Spleen (tissue), 11 donors: Measurements from ENCODE around the gene ZNF26. TPM values are rescaled to one million over a fixed set of nuclear protein-coding genes. Genes with fewer than 3 reads are reported as not detected.
A peak's percentile ranks its signal among the peaks of the same experiment; 100 is the strongest.

Experiments used
- DNase-seq: peaks from one replicate; pipeline ENCODE4 v3.0.0-alpha.2; 2020
- H3K27ac ChIP-seq, 8 donors: fragments of 200-600 bp; sonication (generic) in 7 of 8; 1 replicate in 4 of 8; 2 replicates in 4 of 8; pipeline versions ENCODE4 v1.5.0 to v1.8.0; 2016 to 2021; ENCODE audit warnings: inconsistent platforms in 4 of 8, mild to moderate bottlenecking in 4 of 8, moderate library complexity in 1 of 8
- H3K27me3 ChIP-seq, 7 donors: fragments of 200-600 bp; sonication (generic) in 6 of 7; replicated peaks in 1 of 7; 1 replicate in 4 of 7; 2 replicates in 3 of 7; pipeline versions ENCODE4 v1.5.0 to v1.8.0; 2016 to 2021; ENCODE audit warnings: inconsistent platforms in 3 of 7, mild to moderate bottlenecking in 1 of 7
- H3K36me3 ChIP-seq, 6 donors: fragments of 200-600 bp; sonication (generic) in 5 of 6; 1 replicate in 4 of 6; 2 replicates in 2 of 6; pipeline versions ENCODE4 v1.5.0 to v1.8.0; 2016 to 2021; ENCODE audit warnings: inconsistent platforms in 2 of 6
- H3K4me1 ChIP-seq, 6 donors: fragments of 200-600 bp; sonication (generic) in 5 of 6; 1 replicate in 3 of 6; 2 replicates in 3 of 6; pipeline versions ENCODE4 v1.5.0 to v1.8.0; 2016 to 2021; ENCODE audit warnings: inconsistent platforms in 3 of 6
- H3K4me3 ChIP-seq, 8 donors: fragments of 200-600 bp; sonication (generic) in 7 of 8; 1 replicate in 4 of 8; 2 replicates in 4 of 8; pipeline versions ENCODE4 v1.5.0 to v1.8.0; 2016 to 2021; ENCODE audit warnings: inconsistent platforms in 4 of 8, mild to moderate bottlenecking in 4 of 8, moderate library complexity in 2 of 8
- H3K9me3 ChIP-seq, 8 donors: fragments of 200-600 bp; sonication (generic) in 7 of 8; 1 replicate in 4 of 8; 2 replicates in 4 of 8; pipeline versions ENCODE4 v1.5.0 to v1.8.0; 2016 to 2021; ENCODE audit warnings: inconsistent platforms in 4 of 8
- CTCF ChIP-seq, 11 experiments: fragments of 200-600 bp in 7 of 11; fragments of 450-650 bp in 4 of 11; sonication (generic) in 4 of 11; IDR thresholded peaks in 8 of 11; conservative IDR thresholded peaks in 3 of 11; 1 replicate in 7 of 11; 2 replicates in 4 of 11; pipeline versions ENCODE4 v1.4.0 to v1.8.0; 2016 to 2021; ENCODE audit warnings: antibody characterized with exemption in 11 of 11, inconsistent platforms in 4 of 11, mild to moderate bottlenecking in 1 of 11
- POLR2A ChIP-seq, 3 donors: fragments of 450-650 bp; IDR thresholded peaks; one replicate each; pipeline ENCODE4 v1.5.1; 2017; ENCODE audit warnings: antibody characterized with exemption in 3 of 3, mild to moderate bottlenecking in 1 of 3
- POLR2AphosphoS5 ChIP-seq, 3 donors: sonication (generic); formaldehyde crosslinking; IDR thresholded peaks; one replicate each; pipeline ENCODE4 v1.5.1; 2017; ENCODE audit warnings: antibody characterized with exemption in 3 of 3
- WGBS, 5 donors: extraction: QIAGEN DNeasy Blood & Tissue Kit in 3 of 5; methylation state at CpG; one replicate each; pipeline versions ENCODE4 v1.1.5 to v1.1.7; 2013 to 2018; 5-methylcytosine and 5-hydroxymethylcytosine counted together
- intact Hi-C: fragments of 100-400 bp; cut with DNase I; formaldehyde crosslinking; loops from one replicate; pipeline ENCODE4 v1.15.0; 2023; ENCODE audit warnings: low total_unique reads
- polyA plus RNA-seq, 3 donors: library from polyadenylated mRNA; stranded (reverse); fragments of 200-250 nt; gene quantifications; one replicate each; pipeline ENCODE4 v1.2.1, GENCODE V29; 2013
- total RNA-seq, 7 donors: library from RNA; depleted of rRNA in 3 of 7; stranded (reverse); fragments of >200 nt in 3 of 7; fragmentation: NEBNext Ultra II Directional in 4 of 7; extraction: Animal tissue kit (Norgen Biotek cat#: 25700) in 4 of 7; gene quantifications; one replicate each; pipeline versions ENCODE4 v1.1.0 to v1.2.1, GENCODE V29; 2016 to 2021
- donor health status: healthy with polysubstance abuse.
- donor health status: DM: no; HTN: no; CAD: no; lungs with moderate emphysema.
- donor health status: DM: no; HTN: no; CAD: no.
- donor health status: Bipolar disorder and iron deficiency.
- donor health status: healthy.
- donor health status: DM: no; HTN: no; CAD: no.
- donor health status: DM: yes; HTN: yes; CAD: no.

The ZNF26 gene
- total and polyA plus RNA-seq, 10 donors = 4.0 to 28.7 (median 17.9) TPM

- H3K27ac ChIP-seq = no peak overlapping the region
- WGBS, 5 donors = 95 to 98% (median 97%) methylated on average over 15 of the region's 15 CpGs
- intact Hi-C loops = no loop called here
- H3K36me3 ChIP-seq = peaks cover 11 to 59% (median 43%) of the 10 kb centered on the region in 6 donors
- no peaks in the 10 kb centered on the region for H3K27me3 ChIP-seq
- no peak for DNase-seq
- no peak overlapping the region for H3K4me3 ChIP-seq
- peaks cover 14 to 100% (median 92%) of the 10 kb centered on the region in 8 donors for H3K9me3 ChIP-seq
- H3K4me1 ChIP-seq = no peaks in the 10 kb centered on the region
- TF ChIP-seq POLR2A (IDR thresholded peaks at IDR 0.05) = no peak
Measured at GRCh38 chr12:132940071-132940719, 46.0 kb upstream of the ZNF26 start.

GRCh38 chr12:132941336-132941954 is 44.7 kb upstream of the ZNF26 start:
- intact Hi-C loops = no loop called here
- H3K36me3 ChIP-seq = peaks cover 11 to 70% (median 55%) of the 10 kb centered on the region in 6 donors
- DNase-seq = no peak
- no peaks in the 10 kb centered on the region for H3K27me3 ChIP-seq
- H3K27ac ChIP-seq = no peak overlapping the region
- H3K4me1 ChIP-seq = no peaks in the 10 kb centered on the region
- H3K4me3 ChIP-seq = no peak overlapping the region
- WGBS, 5 donors = 94 to 98% (median 95%) methylated on average over 34 of the region's 34 CpGs
- TF ChIP-seq CTCF (IDR thresholded peaks at IDR 0.05 in 8 of 11, conservative IDR thresholded peaks at IDR 0.05 in 3 of 11) (no peak), POLR2AphosphoS5 (IDR thresholded peaks at IDR 0.05) (peak in 2 of 3 donors; percentile 10 to 12), POLR2A (IDR thresholded peaks at IDR 0.05) (no peak)
- peaks cover 10 to 99% (median 91%) of the 10 kb centered on the region in 8 donors for H3K9me3 ChIP-seq

- Histone ChIP-seq H3K9me3 (peaks cover 6 to 99% (median 91%) of the 10 kb centered on the region in 8 donors), H3K27ac (no peak overlapping the region), H3K27me3 (no peaks in the 10 kb centered on the region), H3K36me3 (peaks cover 11 to 81% (median 62%) of the 10 kb centered on the region in 6 donors), H3K4me3 (peak overlapping the region in 1 of 8 donors; percentile 9), H3K4me1 (no peaks in the 10 kb centered on the region)
- intact Hi-C loops = no loop called here
- no peak for TF ChIP-seq POLR2A (IDR thresholded peaks at IDR 0.05)
- TF ChIP-seq POLR2AphosphoS5 (IDR thresholded peaks at IDR 0.05) = no peak
- no peak for TF ChIP-seq CTCF (IDR thresholded peaks at IDR 0.05 in 8 of 11, conservative IDR thresholded peaks at IDR 0.05 in 3 of 11)
- DNase-seq = no peak
- 96 to 98% (median 97%) methylated on average over 5 to 13 of the region's 13 CpGs for WGBS, 5 donors
Measured at GRCh38 chr12:132942611-132943010, 43.6 kb upstream of the ZNF26 start.

- no peaks in the 10 kb centered on the region for H3K27me3 ChIP-seq
- no peak overlapping the region for H3K4me3 ChIP-seq
- H3K4me1 ChIP-seq = no peaks in the 10 kb centered on the region
- H3K9me3 ChIP-seq = peaks cover 6 to 100% (median 99%) of the 10 kb centered on the region in 8 donors
- WGBS, 5 donors = 95 to 99% (median 97%) methylated on average over 9 of the region's 9 CpGs
- no peak for DNase-seq
- intact Hi-C loops = no loop called here
- no peak overlapping the region for H3K27ac ChIP-seq
- H3K36me3 ChIP-seq = peaks cover 11 to 95% (median 79%) of the 10 kb centered on the region in 6 donors
- TF ChIP-seq CTCF (IDR thresholded peaks at IDR 0.05 in 8 of 11, conservative IDR thresholded peaks at IDR 0.05 in 3 of 11) = no peak
- no peak for TF ChIP-seq POLR2A (IDR thresholded peaks at IDR 0.05)
- TF ChIP-seq POLR2AphosphoS5 (IDR thresholded peaks at IDR 0.05) = no peak
Measured at GRCh38 chr12:132945806-132946205, 40.4 kb upstream of the ZNF26 start.
